Urinary bladder (tissue), 4 donors: Measurements from ENCODE around the gene COBLL1. TPM values are rescaled to one million over a fixed set of nuclear protein-coding genes. Genes with fewer than 3 reads are reported as not detected.

Experiments
- DNase-seq: peaks from one replicate; pipeline ENCODE4 v3.0.0-alpha.2; 2015; ENCODE audit errors: extremely low spot score
- H3K27ac ChIP-seq: one replicate; pipeline ENCODE4 v1.5.1; 2013; ENCODE audit warnings: low read depth, mild to moderate bottlenecking, moderate library complexity
- H3K36me3 ChIP-seq: one replicate; pipeline ENCODE4 v1.6.1; 2013; ENCODE audit warnings: mild to moderate bottlenecking, moderate library complexity; ENCODE audit not compliant: insufficient read depth
- H3K4me1 ChIP-seq: one replicate; pipeline ENCODE4 v1.6.1; 2013; ENCODE audit warnings: mild to moderate bottlenecking, moderate library complexity; ENCODE audit not compliant: insufficient read depth
- H3K4me3 ChIP-seq: one replicate; pipeline ENCODE4 v1.5.1; 2013; ENCODE audit warnings: low read depth, low read length
- WGBS: extraction: QIAGEN DNeasy Blood & Tissue Kit; methylation state at CpG from one replicate; pipeline ENCODE4 v1.1.7; 2013; 5-methylcytosine and 5-hydroxymethylcytosine counted together
- polyA plus RNA-seq: library from polyadenylated mRNA; stranded (reverse); fragments of 200-250 nt; gene quantifications from one replicate; pipeline ENCODE4 v1.2.3, GENCODE V29; 2013
- total RNA-seq: library from RNA; depleted of rRNA; stranded (reverse); fragments of >200 nt; gene quantifications from one replicate; pipeline ENCODE4 v1.2.3, GENCODE V29; 2014
- donor health status: healthy with polysubstance abuse.
- donor health status: healthy.

The COBLL1 gene
- total RNA-seq = 51.8 TPM
- 12.9 TPM for polyA plus RNA-seq

GRCh38 chr2:164841719-164842623 is at the start of gene COBLL1:
Gene COBLL1 (minus strand): TSS chr2:164841823. CDS start chr2:164841196, 627 bp downstream.
- Histone ChIP-seq H3K27ac (peak within 1 kb of the TSS; percentile 81), H3K36me3 (no peaks in the 10 kb centered on the region), H3K4me3 (peak within 1 kb of the TSS; percentile 81), H3K4me1 (no peaks in the 10 kb centered on the region)
- WGBS = under 1% methylated on average over 57 of the region's 57 CpGs
- DNase-seq = peak; percentile 74

GRCh38 chr2:164890544-164890943 is 48.9 kb upstream of the COBLL1 start:
- no peak overlapping the region for H3K27ac ChIP-seq
- no peaks in the 10 kb centered on the region for H3K36me3 ChIP-seq
- no peaks in the 10 kb centered on the region for H3K4me1 ChIP-seq
- H3K4me3 ChIP-seq = no peak overlapping the region
- WGBS = 30% methylated on average over 4 of the region's 4 CpGs
- DNase-seq = no peak

- WGBS = 83% methylated on average over 3 of the region's 3 CpGs
- no peak for DNase-seq
- Histone ChIP-seq H3K36me3 (no peaks in the 10 kb centered on the region), H3K4me1 (no peaks in the 10 kb centered on the region), H3K27ac (no peak overlapping the region), H3K4me3 (no peak overlapping the region)
Measured at GRCh38 chr2:164888592-164888991, 47.0 kb upstream of the COBLL1 start.

GRCh38 chr2:164887434-164888144 is 46.0 kb upstream of the COBLL1 start:
- Histone ChIP-seq H3K4me3 (no peak overlapping the region), H3K27ac (no peak overlapping the region), H3K4me1 (no peaks in the 10 kb centered on the region), H3K36me3 (no peaks in the 10 kb centered on the region)
- DNase-seq = no peak
- 60% methylated on average over 4 of the region's 4 CpGs for WGBS

- no peak overlapping the region for H3K4me3 ChIP-seq
- H3K4me1 ChIP-seq = no peaks in the 10 kb centered on the region
- H3K36me3 ChIP-seq = no peaks in the 10 kb centered on the region
- H3K27ac ChIP-seq = no peak overlapping the region
- 70% methylated on average over 9 of the region's 9 CpGs for WGBS
- DNase-seq = no peak
Measured at GRCh38 chr2:164882276-164882675, 40.7 kb upstream of the COBLL1 start.

GRCh38 chr2:164881524-164881923 is 39.9 kb upstream of the COBLL1 start:
- H3K36me3 ChIP-seq = no peaks in the 10 kb centered on the region
- H3K27ac ChIP-seq = no peak overlapping the region
- H3K4me1 ChIP-seq = no peaks in the 10 kb centered on the region
- H3K4me3 ChIP-seq = no peak overlapping the region
- 94% methylated on average over 1 of the region's 1 CpG for WGBS
- no peak for DNase-seq

- Histone ChIP-seq H3K4me1 (no peaks in the 10 kb centered on the region), H3K36me3 (no peaks in the 10 kb centered on the region), H3K27ac (no peak overlapping the region), H3K4me3 (no peak overlapping the region)
- WGBS = 28% methylated on average over 2 of the region's 2 CpGs
- no peak for DNase-seq
Measured at GRCh38 chr2:164879901-164880535, 38.4 kb upstream of the COBLL1 start.

GRCh38 chr2:164877927-164878326 is 36.3 kb upstream of the COBLL1 start:
- H3K27ac ChIP-seq = no peak overlapping the region
- H3K4me1 ChIP-seq = no peaks in the 10 kb centered on the region
- no peak for DNase-seq
- H3K4me3 ChIP-seq = no peak overlapping the region
- no peaks in the 10 kb centered on the region for H3K36me3 ChIP-seq

- 93% methylated on average over 4 of the region's 4 CpGs for WGBS
- no peak overlapping the region for H3K4me3 ChIP-seq
- H3K27ac ChIP-seq = no peak overlapping the region
- no peaks in the 10 kb centered on the region for H3K4me1 ChIP-seq
- no peak for DNase-seq
- no peaks in the 10 kb centered on the region for H3K36me3 ChIP-seq
Measured at GRCh38 chr2:164877169-164877568, 35.5 kb upstream of the COBLL1 start.

- Histone ChIP-seq H3K4me3 (no peak overlapping the region), H3K27ac (no peak overlapping the region), H3K4me1 (no peaks in the 10 kb centered on the region), H3K36me3 (no peaks in the 10 kb centered on the region)
- WGBS = 97% methylated on average over 10 of the region's 10 CpGs
- no peak for DNase-seq
Measured at GRCh38 chr2:164875334-164876205, 33.9 kb upstream of the COBLL1 start.

GRCh38 chr2:164873210-164873908 is 31.7 kb upstream of the COBLL1 start:
- H3K4me3 ChIP-seq = no peak overlapping the region
- no peaks in the 10 kb centered on the region for H3K36me3 ChIP-seq
- H3K4me1 ChIP-seq = no peaks in the 10 kb centered on the region
- 86% methylated on average over 9 of the region's 9 CpGs for WGBS
- no peak for DNase-seq
- no peak overlapping the region for H3K27ac ChIP-seq

- H3K4me1 ChIP-seq = no peaks in the 10 kb centered on the region
- H3K36me3 ChIP-seq = no peaks in the 10 kb centered on the region
- DNase-seq = no peak
- no peak overlapping the region for H3K27ac ChIP-seq
- H3K4me3 ChIP-seq = no peak overlapping the region
- WGBS = 96% methylated on average over 2 of the region's 2 CpGs
Measured at GRCh38 chr2:164871404-164871803, 29.8 kb upstream of the COBLL1 start.

- no peaks in the 10 kb centered on the region for H3K4me1 ChIP-seq
- H3K4me3 ChIP-seq = no peak overlapping the region
- DNase-seq = no peak
- no peaks in the 10 kb centered on the region for H3K36me3 ChIP-seq
- no peak overlapping the region for H3K27ac ChIP-seq
Measured at GRCh38 chr2:164869420-164869772, 27.8 kb upstream of the COBLL1 start.
